Measurements from ENCODE around the gene TSPYL4. TPM values are rescaled to one million over a fixed set of nuclear protein-coding genes. Genes with fewer than 3 reads are reported as not detected.

TSPYL4 gene
- total RNA-seq, 4 donors from 2014 or later, result 2.8 to 4.8 (median 3.8) TPM

DNA sequence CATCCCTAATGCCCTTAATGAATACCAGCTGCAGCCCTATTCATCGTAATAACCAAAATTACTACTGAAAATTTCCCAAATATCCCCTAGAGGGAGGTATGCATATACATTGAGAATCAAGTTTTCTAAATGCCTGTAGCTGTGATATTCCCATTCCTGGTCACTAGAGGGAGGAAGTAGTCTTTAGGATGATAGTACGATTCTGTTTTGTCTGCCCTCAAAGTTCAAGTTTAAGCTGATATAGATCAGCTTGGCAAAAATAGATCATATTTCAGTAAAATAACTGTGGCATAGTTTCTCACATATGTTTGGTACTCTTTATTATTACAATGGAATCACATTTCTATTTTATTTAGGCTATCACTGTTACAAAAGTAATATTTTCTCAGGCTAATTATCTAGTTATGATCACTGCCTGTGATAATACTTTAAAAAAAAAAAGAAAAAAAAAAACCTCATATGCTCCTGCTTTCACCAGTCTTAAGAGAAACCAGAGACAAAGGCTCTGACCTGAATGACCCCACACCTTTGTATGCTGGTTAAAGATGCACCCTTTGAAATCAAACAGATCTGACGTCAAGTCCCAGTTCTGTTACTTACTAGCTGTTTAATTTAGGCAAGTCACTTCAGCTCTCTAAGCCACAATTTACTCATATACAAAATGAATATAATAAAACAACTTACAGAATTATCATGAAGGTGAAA, 14.9 kb upstream of the TSPYL4 start:
- peak overlapping the region in 1 of 4 donors; percentile 6 for H3K27ac ChIP-seq
- H3K36me3 ChIP-seq, result peaks cover 0 to 5% of the 10 kb centered on the region in 2 donors
- peak in 1 of 2 donors; percentile 61 for ATAC-seq
- in situ Hi-C loops (cut with MboI; ENCODE audit: low sequenced_read_pairs in 4 of 4), result loop anchor here in 1 of 4 donors (5.0 kb wide), 1 partner anchor 264 kb away; no protein-coding TSS in a partner anchor
- H3K4me1 ChIP-seq, result peaks cover 23 to 33% of the 10 kb centered on the region in 2 donors
- intact Hi-C loops (cut with DNase I; ENCODE audit: low total_unique reads), result no loop called here
- DNase-seq, result no peak
- H3K4me3 ChIP-seq, result no peak overlapping the region
- no peaks in the 10 kb centered on the region for H3K27me3 ChIP-seq
- no peaks in the 10 kb centered on the region for H3K9me3 ChIP-seq
- TF ChIP-seq, protein P1, sequence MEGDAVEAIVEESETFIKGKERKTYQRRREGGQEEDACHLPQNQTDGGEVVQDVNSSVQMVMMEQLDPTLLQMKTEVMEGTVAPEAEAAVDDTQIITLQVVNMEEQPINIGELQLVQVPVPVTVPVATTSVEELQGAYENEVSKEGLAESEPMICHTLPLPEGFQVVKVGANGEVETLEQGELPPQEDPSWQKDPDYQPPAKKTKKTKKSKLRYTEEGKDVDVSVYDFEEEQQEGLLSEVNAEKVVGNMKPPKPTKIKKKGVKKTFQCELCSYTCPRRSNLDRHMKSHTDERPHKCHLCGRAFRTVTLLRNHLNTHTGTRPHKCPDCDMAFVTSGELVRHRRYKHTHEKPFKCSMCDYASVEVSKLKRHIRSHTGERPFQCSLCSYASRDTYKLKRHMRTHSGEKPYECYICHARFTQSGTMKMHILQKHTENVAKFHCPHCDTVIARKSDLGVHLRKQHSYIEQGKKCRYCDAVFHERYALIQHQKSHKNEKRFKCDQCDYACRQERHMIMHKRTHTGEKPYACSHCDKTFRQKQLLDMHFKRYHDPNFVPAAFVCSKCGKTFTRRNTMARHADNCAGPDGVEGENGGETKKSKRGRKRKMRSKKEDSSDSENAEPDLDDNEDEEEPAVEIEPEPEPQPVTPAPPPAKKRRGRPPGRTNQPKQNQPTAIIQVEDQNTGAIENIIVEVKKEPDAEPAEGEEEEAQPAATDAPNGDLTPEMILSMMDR (IDR thresholded peaks at IDR 0.05 in 4 of 5, conservative IDR thresholded peaks at IDR 0.05 in 1 of 5), result peak; percentile 38 to 66 (median 48)
- no peak for TF ChIP-seq POLR2A (IDR thresholded peaks at IDR 0.05)

DNA sequence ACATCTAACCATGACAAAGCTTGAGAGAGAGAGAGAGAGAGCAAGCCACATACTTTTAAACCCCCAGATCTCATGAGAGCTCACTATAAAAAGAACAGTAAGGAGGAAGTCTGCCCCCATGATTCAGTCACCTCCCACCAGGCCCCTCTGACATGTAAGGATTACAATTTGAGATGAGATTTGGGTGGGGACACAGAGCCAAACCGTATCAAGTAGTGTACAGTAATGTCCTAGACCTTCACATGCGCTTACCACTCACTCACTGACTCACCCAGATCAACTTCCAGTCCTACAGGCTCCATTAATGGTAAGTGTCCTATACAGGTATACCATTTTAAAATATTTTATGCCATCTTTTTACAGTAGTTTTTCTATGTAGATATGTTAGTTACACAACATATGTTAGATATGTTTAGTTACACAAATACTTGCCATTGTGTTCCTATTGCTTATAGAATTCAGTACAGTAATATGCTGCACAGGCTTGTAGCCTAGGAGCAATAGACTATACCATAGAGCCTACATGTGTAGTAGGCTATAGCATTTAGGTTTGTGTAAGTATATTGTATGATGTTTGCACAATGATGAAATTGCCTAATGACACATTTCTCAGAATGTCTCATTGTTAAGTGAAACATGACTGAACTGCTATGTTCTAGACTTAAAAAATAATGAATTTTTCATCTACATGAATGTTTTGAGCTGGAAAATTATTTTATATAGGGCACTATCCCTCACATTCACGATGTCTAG, 14.1 kb upstream of the TSPYL4 start:
- intact Hi-C loops (cut with DNase I; ENCODE audit: low total_unique reads) (no loop called here), in situ Hi-C loops (cut with MboI; ENCODE audit: low sequenced_read_pairs in 4 of 4) (loop anchor here in 1 of 4 donors (5.0 kb wide), 1 partner anchor 264 kb away; no protein-coding TSS in a partner anchor)
- Histone ChIP-seq H3K4me3 (no peak overlapping the region), H3K9me3 (no peaks in the 10 kb centered on the region), H3K36me3 (peaks cover 0 to 5% of the 10 kb centered on the region in 2 donors), H3K27ac (no peak overlapping the region), H3K4me1 (peaks cover 23 to 33% of the 10 kb centered on the region in 2 donors), H3K27me3 (no peaks in the 10 kb centered on the region)
- no peak for DNase-seq
- TF ChIP-seq, protein P1 (IDR thresholded peaks at IDR 0.05 in 4 of 5, conservative IDR thresholded peaks at IDR 0.05 in 1 of 5), result no peak
- TF ChIP-seq POLR2A (IDR thresholded peaks at IDR 0.05), result no peak
- ATAC-seq, result no peak

DNA sequence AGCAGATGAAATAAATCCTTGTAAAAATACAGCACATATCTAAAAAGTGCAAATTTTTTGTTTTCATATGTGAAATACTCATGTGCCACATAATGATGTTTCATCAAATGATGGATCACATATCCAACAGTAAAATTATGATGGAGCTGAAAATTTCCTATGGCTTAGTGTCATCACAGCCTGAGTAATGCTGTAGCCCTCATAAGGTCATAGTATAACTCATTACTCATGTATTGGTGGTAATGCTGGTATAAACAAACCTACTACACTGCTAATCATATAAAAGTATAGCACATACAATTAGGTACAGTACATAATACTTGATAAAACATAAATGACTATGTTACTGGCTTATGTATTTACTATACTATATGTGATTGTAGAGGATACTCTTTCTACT, 12.9 kb upstream of the TSPYL4 start:
- no peak for ATAC-seq

DNA sequence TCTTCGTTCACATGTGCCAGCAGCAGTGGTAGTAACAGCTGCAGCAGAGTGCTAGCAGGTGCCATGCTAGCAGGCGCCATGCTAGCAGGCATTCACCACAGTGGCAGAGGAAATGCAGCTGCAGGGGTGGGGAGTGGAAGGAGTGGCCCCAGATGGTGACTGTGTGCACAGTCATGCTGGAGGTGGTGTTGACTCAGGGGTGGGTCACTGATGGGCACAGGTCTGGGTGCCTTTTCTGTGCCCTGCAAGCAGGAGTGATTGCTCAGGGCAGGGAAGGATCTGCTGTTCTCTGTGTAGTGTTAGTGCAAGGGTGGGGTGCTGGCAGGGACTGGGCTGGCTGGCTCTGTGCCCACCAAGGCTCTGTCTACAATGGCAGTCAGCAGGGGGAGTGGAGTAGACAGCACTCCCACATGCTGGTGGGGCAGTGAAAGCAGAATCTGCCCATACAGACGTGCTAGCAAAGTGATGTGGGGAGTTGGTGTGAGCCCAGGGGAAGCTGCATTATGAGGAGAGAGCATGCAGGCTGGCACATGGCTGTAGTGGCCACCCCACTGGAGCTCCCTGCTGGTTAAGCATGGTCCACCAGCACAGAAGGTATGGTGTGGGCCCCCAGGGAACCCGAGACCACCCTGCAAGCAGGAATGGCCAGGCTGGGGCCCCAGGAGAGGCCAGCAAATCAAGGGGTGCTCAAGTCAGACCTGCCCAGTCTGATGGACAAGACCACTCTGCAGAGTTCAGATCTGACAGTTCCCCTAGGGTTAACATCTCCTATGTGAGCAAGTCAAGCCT, 11.4 kb upstream of the TSPYL4 start:
- intact Hi-C loops (cut with DNase I; ENCODE audit: low total_unique reads), result no loop called here
- Histone ChIP-seq H3K27ac (no peak overlapping the region), H3K4me3 (no peak overlapping the region), H3K36me3 (no peaks in the 10 kb centered on the region), H3K27me3 (no peaks in the 10 kb centered on the region), H3K9me3 (no peaks in the 10 kb centered on the region), H3K4me1 (peaks cover 14 to 17% of the 10 kb centered on the region in 2 donors)
- in situ Hi-C loops (cut with MboI; ENCODE audit: low sequenced_read_pairs in 4 of 4), result loop anchor here in 1 of 4 donors (5.0 kb wide), 1 partner anchor 267 kb away; no protein-coding TSS in a partner anchor
- TF ChIP-seq, protein P1 (IDR thresholded peaks at IDR 0.05 in 4 of 5, conservative IDR thresholded peaks at IDR 0.05 in 1 of 5), result no peak
- TF ChIP-seq POLR2A (IDR thresholded peaks at IDR 0.05), result no peak
- DNase-seq (no peak), ATAC-seq (no peak)

More for the DNA sequence above, 12.9 kb upstream of the TSPYL4 start:
- H3K27me3 ChIP-seq, result no peaks in the 10 kb centered on the region
- TF ChIP-seq POLR2A (IDR thresholded peaks at IDR 0.05), result no peak
- TF ChIP-seq, protein P1 (IDR thresholded peaks at IDR 0.05 in 4 of 5, conservative IDR thresholded peaks at IDR 0.05 in 1 of 5), result no peak
- peaks cover 23 to 32% of the 10 kb centered on the region in 2 donors for H3K4me1 ChIP-seq
- no peak overlapping the region for H3K4me3 ChIP-seq
- in situ Hi-C loops (cut with MboI; ENCODE audit: low sequenced_read_pairs in 4 of 4), result loop anchor here in 1 of 4 donors (5.0 kb wide), 1 partner anchor 265 kb away; no protein-coding TSS in a partner anchor
- H3K27ac ChIP-seq, result no peak overlapping the region
- no peak for DNase-seq
- no peaks in the 10 kb centered on the region for H3K9me3 ChIP-seq
- H3K36me3 ChIP-seq, result no peaks in the 10 kb centered on the region
- intact Hi-C loops (cut with DNase I; ENCODE audit: low total_unique reads), result no loop called here

All from gastrocnemius medialis (tissue), 4 donors.